GM19193 (cell line): ENCODE results near the gene PDE3B.

ENCODE experiments used
- POLR2A ChIP-seq: IDR thresholded peaks from 4 replicates; pipeline ENCODE4 v1.6.1; 2011; ENCODE audit not compliant: insufficient read depth, insufficient read length; ENCODE audit errors: extremely low read depth

The PDE3B gene

GRCh38 chr11:14881576-14882193 lies 238.1 kb downstream of the PDE3B start:
- TF ChIP-seq POLR2A = no peak

GRCh38 chr11:14882196-14882595 lies 238.6 kb downstream of the PDE3B start:
- no peak for TF ChIP-seq POLR2A

- TF ChIP-seq POLR2A = no peak
Observed at GRCh38 chr11:14884667-14885273, 241.2 kb downstream of the PDE3B start.

GRCh38 chr11:14886513-14886912 lies 242.9 kb downstream of the PDE3B start:
- TF ChIP-seq POLR2A = no peak

- TF ChIP-seq POLR2A = peak; percentile 70
Observed at GRCh38 chr11:14891143-14892035, 247.8 kb downstream of the PDE3B start.

- peak; percentile 15 for TF ChIP-seq POLR2A
Observed at GRCh38 chr11:14892036-14892556, 248.5 kb downstream of the PDE3B start, which contains the start of gene CYP2R1. Gene CYP2R1, minus strand, starts transcription at chr11:14892231. Its CDS starts 26 bp downstream, at chr11:14892205.

- no peak for TF ChIP-seq POLR2A
Observed at GRCh38 chr11:14892577-14892976, 249.0 kb downstream of the PDE3B start.

GRCh38 chr11:14894657-14895598 lies 251.3 kb downstream of the PDE3B start:
- no peak for TF ChIP-seq POLR2A

- TF ChIP-seq POLR2A = no peak
Observed at GRCh38 chr11:14898355-14898754, 254.8 kb downstream of the PDE3B start.

- no peak for TF ChIP-seq POLR2A
Observed at GRCh38 chr11:14898906-14899305, 255.3 kb downstream of the PDE3B start.

GRCh38 chr11:14902650-14903350 lies 259.2 kb downstream of the PDE3B start:
- TF ChIP-seq POLR2A = no peak

- no peak for TF ChIP-seq POLR2A
Observed at GRCh38 chr11:14904745-14905103, 261.1 kb downstream of the PDE3B start.

GRCh38 chr11:14905104-14906033 lies 261.8 kb downstream of the PDE3B start:
- no peak for TF ChIP-seq POLR2A
